WI38 (cell line): Measurements from ENCODE around the gene SYNJ2.

ENCODE experiments used
- H3K4me3 ChIP-seq: 2 replicates; pipeline ENCODE4 v1.5.1; 2011; ENCODE audit warnings: low read depth, mild to moderate bottlenecking, control low read depth, low read length
- TF ChIP-seq, protein P1 (sequence below): IDR thresholded peaks from 2 replicates; pipeline ENCODE4 v1.5.1; 2012; ENCODE audit warnings: low read depth, mild to moderate bottlenecking, control low read depth, low read length

SYNJ2 gene

GRCh38 chr6:158014505-158015187, 33.0 kb downstream of the SYNJ2 start:
- H3K4me3 ChIP-seq = no peak overlapping the region
- TF ChIP-seq, protein P1, sequence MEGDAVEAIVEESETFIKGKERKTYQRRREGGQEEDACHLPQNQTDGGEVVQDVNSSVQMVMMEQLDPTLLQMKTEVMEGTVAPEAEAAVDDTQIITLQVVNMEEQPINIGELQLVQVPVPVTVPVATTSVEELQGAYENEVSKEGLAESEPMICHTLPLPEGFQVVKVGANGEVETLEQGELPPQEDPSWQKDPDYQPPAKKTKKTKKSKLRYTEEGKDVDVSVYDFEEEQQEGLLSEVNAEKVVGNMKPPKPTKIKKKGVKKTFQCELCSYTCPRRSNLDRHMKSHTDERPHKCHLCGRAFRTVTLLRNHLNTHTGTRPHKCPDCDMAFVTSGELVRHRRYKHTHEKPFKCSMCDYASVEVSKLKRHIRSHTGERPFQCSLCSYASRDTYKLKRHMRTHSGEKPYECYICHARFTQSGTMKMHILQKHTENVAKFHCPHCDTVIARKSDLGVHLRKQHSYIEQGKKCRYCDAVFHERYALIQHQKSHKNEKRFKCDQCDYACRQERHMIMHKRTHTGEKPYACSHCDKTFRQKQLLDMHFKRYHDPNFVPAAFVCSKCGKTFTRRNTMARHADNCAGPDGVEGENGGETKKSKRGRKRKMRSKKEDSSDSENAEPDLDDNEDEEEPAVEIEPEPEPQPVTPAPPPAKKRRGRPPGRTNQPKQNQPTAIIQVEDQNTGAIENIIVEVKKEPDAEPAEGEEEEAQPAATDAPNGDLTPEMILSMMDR = no peak

DNA sequence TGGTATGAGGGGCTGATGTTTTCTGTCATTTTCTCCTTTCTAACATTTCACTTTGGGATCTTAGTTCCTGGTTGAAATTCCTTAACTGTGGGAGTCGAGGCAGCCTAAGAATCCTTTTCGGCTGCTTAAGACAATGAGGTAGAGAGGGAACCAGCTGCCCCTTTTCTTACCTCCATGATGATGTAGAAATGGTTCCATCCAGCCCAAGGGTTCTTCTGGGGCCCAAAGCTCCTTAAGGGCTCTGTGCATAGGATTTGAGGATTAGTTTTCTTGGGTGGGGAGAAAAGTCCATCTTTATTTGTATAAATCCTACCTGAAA, 33.5 kb downstream of the SYNJ2 start:
- H3K4me3 ChIP-seq = no peak overlapping the region
- TF ChIP-seq, protein P1 = no peak

- TF ChIP-seq, protein P1 = no peak
Observed at GRCh38 chr6:158016571-158017383, 35.1 kb downstream of the SYNJ2 start.

DNA sequence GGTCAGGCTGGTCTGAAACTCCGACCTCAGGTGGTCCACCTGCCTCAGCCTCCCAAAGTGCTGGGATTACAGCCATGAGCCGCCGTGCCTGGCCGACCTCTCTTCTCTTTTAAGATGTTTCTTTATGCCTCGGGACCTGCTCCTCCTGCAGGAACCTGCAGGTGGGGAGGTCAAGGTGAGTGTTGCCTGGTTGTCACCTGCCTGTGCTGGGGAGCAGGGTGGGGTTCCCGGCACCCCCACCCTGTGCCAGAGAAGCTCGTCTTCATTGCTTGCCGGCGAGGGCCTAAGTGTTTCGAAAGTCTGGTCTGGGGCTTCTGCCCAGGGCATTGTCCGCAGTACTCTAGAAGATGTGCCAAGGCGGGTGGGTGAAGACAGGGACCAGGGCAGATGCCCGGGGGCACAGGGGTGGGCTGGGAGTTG, 36.0 kb downstream of the SYNJ2 start:
- TF ChIP-seq, protein P1 = no peak
- H3K4me3 ChIP-seq = no peak overlapping the region

More at GRCh38 chr6:158016571-158017383, 35.1 kb downstream of the SYNJ2 start:
- H3K4me3 ChIP-seq = no peak overlapping the region

DNA sequence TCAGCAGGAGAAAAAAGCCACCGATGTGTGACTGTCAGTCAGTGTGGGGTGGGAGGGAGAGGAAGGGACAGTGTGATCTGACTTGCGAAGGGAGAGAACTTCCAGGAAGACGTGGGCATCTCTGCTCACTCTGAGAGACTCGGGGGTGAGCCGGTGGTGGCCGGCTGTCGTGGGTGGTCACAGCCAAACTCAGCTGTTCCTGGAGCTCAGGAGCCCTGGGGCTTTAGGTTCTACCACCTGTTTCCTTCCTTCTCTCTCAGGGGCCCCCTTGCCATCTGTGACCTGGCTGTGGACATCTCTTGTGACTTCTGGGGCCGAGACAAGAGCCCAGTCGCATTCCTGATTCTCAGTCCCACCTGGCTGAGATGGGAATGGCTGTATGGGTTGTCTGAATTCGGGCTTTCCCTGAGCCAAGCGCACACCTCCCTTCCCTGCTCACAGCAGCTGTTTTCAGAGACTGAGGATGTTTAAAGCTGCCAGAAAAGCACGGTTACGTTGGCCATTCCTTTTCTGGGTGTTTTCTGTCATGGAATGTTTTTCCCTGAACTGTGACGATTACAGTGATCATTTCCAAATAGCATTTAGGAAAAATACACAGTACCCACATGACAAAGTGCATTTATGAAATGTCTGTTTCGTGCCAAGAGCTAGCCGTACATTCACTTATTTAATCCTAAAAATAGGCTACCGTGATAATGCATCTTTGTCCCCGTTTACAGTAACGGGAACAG, 36.5 kb downstream of the SYNJ2 start:
- H3K4me3 ChIP-seq = no peak overlapping the region
- TF ChIP-seq, protein P1 = no peak

- TF ChIP-seq, protein P1 = no peak
- H3K4me3 ChIP-seq = no peak overlapping the region
Observed at GRCh38 chr6:158018851-158019361, 37.2 kb downstream of the SYNJ2 start.
